Measurements from ENCODE around the gene LRRC4. TPM values are rescaled to one million over a fixed set of nuclear protein-coding genes. Genes with fewer than 3 reads are reported as not detected.

LRRC4 gene
- total RNA-seq, 1 donor from 2014 or later, result 0.16 TPM

- ChIA-PET POLR2A (no interaction called here), CTCF (interaction anchor here (1.1 kb wide), 1 partner anchor 181 kb away, joined by 3 read pairs; no protein-coding TSS in a partner anchor)
- no peak overlapping the region for H3K4me3 Mint-ChIP-seq
- no peak for ATAC-seq (ENCODE audit: low read depth)
- no peak overlapping the region for H3K27ac Mint-ChIP-seq
- intact Hi-C loops (cut with micrococcal nuclease), result no loop called here
- peaks cover 7% of the 10 kb centered on the region for H3K4me1 Mint-ChIP-seq
- TF ChIP-seq CTCF (IDR thresholded peaks at IDR 0.05), result no peak
- DNase-seq, result no peak
- H3K9me3 Mint-ChIP-seq, result no peaks in the 10 kb centered on the region
- peaks cover 4% of the 10 kb centered on the region for H3K27me3 Mint-ChIP-seq
- H3K36me3 Mint-ChIP-seq (ENCODE audit: low read depth), result peaks cover 25% of the 10 kb centered on the region
Measured at GRCh38 chr7:128027485-128027980, 3.7 kb downstream of the LRRC4 start.

GRCh38 chr7:128026551-128026950 lies 4.7 kb downstream of the LRRC4 start:
- ChIA-PET POLR2A (no interaction called here), CTCF (interaction anchor here (1.1 kb wide), 1 partner anchor 182 kb away, joined by 3 read pairs; no protein-coding TSS in a partner anchor)
- no peak for DNase-seq
- Mint-ChIP-seq H3K27ac (no peak overlapping the region), H3K9me3 (no peaks in the 10 kb centered on the region), H3K36me3 (ENCODE audit: low read depth) (peaks cover 25% of the 10 kb centered on the region), H3K27me3 (peaks cover 4% of the 10 kb centered on the region), H3K4me1 (peaks cover 7% of the 10 kb centered on the region), H3K4me3 (no peak overlapping the region)
- no peak for ATAC-seq (ENCODE audit: low read depth)
- no peak for TF ChIP-seq CTCF (IDR thresholded peaks at IDR 0.05)
- intact Hi-C loops (cut with micrococcal nuclease), result no loop called here

GRCh38 chr7:128025819-128026218 lies 5.4 kb downstream of the LRRC4 start:
- no peak for TF ChIP-seq CTCF (IDR thresholded peaks at IDR 0.05)
- H3K27me3 Mint-ChIP-seq, result peaks cover 4% of the 10 kb centered on the region
- intact Hi-C loops (cut with micrococcal nuclease), result no loop called here

GRCh38 chr7:128025380-128025779 lies 5.9 kb downstream of the LRRC4 start:
- POLR2A ChIA-PET, result no interaction called here
- Mint-ChIP-seq H3K27me3 (peaks cover 4% of the 10 kb centered on the region), H3K9me3 (no peaks in the 10 kb centered on the region), H3K4me3 (no peak overlapping the region), H3K4me1 (peaks cover 3% of the 10 kb centered on the region), H3K27ac (no peak overlapping the region), H3K36me3 (ENCODE audit: low read depth) (peaks cover 34% of the 10 kb centered on the region)
- intact Hi-C loops (cut with micrococcal nuclease), result no loop called here
- TF ChIP-seq CTCF (IDR thresholded peaks at IDR 0.05), result no peak
- ATAC-seq (ENCODE audit: low read depth) (no peak), DNase-seq (no peak)
- CTCF ChIA-PET, result no interaction called here

More at GRCh38 chr7:128025819-128026218, 5.4 kb downstream of the LRRC4 start:
- no peak for DNase-seq
- no peak overlapping the region for H3K27ac Mint-ChIP-seq
- H3K4me1 Mint-ChIP-seq, result peaks cover 7% of the 10 kb centered on the region
- ATAC-seq (ENCODE audit: low read depth), result no peak
- H3K4me3 Mint-ChIP-seq, result no peak overlapping the region
- H3K36me3 Mint-ChIP-seq (ENCODE audit: low read depth), result peaks cover 30% of the 10 kb centered on the region
- H3K9me3 Mint-ChIP-seq, result no peaks in the 10 kb centered on the region
- ChIA-PET CTCF (no interaction called here), POLR2A (no interaction called here)

GRCh38 chr7:128024151-128024550 lies 7.1 kb downstream of the LRRC4 start:
- Mint-ChIP-seq H3K9me3 (no peaks in the 10 kb centered on the region), H3K27ac (no peak overlapping the region), H3K36me3 (ENCODE audit: low read depth) (peaks cover 35% of the 10 kb centered on the region), H3K27me3 (no peaks in the 10 kb centered on the region), H3K4me1 (no peaks in the 10 kb centered on the region), H3K4me3 (no peak overlapping the region)
- ATAC-seq (ENCODE audit: low read depth) (no peak), DNase-seq (no peak)
- ChIA-PET POLR2A (no interaction called here), CTCF (interaction anchor here (0.8 kb wide), 1 partner anchor 12 kb away, joined by 3 read pairs; no protein-coding TSS in a partner anchor)
- intact Hi-C loops (cut with micrococcal nuclease), result no loop called here
- no peak for TF ChIP-seq CTCF (IDR thresholded peaks at IDR 0.05)

Data from activated B cell treated with CpG ODN at 0.5 μM for 24 hours (primary cell).